H54 (cell line): Measurements from ENCODE around the gene SPDL1.
A peak's percentile ranks its signal among the peaks of the same experiment; 100 is the strongest.

Experiments
- DNase-seq: peaks from one replicate; pipeline ENCODE4 v3.0.0; 2011; ENCODE audit warnings: low spot score, mixed read lengths; ENCODE audit not compliant: insufficient read length
- FAIRE-seq: peaks from 3 replicates; lab custom pipeline; 2011; peaks lifted over from hg19 to GRCh38; lab: Jason Lieb, UNC
- POLR2A ChIP-seq: IDR thresholded peaks from 2 replicates; pipeline ENCODE4 v1.6.1; 2011; ENCODE audit warnings: low read depth, mild to moderate bottlenecking, low read length

SPDL1 gene, protein sequence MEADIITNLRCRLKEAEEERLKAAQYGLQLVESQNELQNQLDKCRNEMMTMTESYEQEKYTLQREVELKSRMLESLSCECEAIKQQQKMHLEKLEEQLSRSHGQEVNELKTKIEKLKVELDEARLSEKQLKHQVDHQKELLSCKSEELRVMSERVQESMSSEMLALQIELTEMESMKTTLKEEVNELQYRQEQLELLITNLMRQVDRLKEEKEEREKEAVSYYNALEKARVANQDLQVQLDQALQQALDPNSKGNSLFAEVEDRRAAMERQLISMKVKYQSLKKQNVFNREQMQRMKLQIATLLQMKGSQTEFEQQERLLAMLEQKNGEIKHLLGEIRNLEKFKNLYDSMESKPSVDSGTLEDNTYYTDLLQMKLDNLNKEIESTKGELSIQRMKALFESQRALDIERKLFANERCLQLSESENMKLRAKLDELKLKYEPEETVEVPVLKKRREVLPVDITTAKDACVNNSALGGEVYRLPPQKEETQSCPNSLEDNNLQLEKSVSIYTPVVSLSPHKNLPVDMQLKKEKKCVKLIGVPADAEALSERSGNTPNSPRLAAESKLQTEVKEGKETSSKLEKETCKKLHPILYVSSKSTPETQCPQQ

DNA sequence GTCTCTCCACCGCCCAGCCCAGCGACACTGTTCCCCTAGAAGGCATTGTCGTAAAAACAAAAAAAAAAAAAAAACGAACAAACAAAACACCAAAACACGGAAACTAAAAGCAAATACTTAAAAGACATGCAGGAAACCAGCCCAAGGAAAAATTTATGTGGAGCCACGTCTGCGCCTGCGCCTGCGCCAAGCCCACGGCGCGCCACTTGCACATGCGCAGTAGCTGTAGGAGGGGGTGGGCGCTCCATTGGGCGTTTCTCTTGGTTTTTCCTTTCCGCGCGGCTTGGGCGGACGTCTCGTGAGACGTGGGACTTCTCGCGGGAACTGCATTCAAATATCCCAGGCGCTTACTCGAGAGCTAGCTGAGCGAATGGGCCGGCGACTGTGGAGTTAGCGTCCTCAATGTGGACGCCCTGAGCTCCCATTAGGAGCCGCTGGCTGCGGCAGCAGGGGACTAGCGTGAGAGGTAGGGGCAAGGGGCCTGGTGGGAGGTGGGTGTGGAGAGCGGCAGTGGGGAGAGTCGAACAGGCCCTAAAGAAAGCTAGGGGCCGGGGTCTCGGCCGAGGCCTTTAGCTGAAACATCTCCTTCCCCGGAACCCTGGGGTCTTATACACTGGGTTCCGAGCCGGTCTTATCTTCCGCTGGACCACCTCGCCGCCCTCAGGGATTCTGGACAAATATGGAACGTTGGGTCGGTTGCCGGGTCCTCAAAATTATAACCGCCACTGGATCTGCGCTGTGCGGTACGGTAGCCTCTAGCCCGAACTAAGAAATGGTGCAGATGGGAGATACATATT is at the start of gene SPDL1:
Gene SPDL1, plus strand, starts transcription at position 350 of the 797 bp plus-strand sequence. CDS start 4,644 bp downstream, outside the sequence.
- DNase-seq (peak; percentile 50), FAIRE-seq (peak; percentile 52)
- TF ChIP-seq POLR2A: peak; percentile 92

- TF ChIP-seq POLR2A: no peak
- no peak for FAIRE-seq
- DNase-seq: no peak
These were observed 49.2 kb upstream of the SPDL1 start for GRCh38 chr5:169534311-169534880.

- no peak for FAIRE-seq
- no peak for TF ChIP-seq POLR2A
- DNase-seq: no peak
These were observed 48.6 kb upstream of the SPDL1 start for GRCh38 chr5:169534939-169535338.

- no peak for FAIRE-seq
- no peak for TF ChIP-seq POLR2A
These were observed 44.6 kb upstream of the SPDL1 start for GRCh38 chr5:169538944-169539343.

GRCh38 chr5:169542811-169543210 is 40.8 kb upstream of the SPDL1 start:
- DNase-seq: no peak
- TF ChIP-seq POLR2A: no peak

More at GRCh38 chr5:169538944-169539343, 44.6 kb upstream of the SPDL1 start:
- no peak for DNase-seq

DNA sequence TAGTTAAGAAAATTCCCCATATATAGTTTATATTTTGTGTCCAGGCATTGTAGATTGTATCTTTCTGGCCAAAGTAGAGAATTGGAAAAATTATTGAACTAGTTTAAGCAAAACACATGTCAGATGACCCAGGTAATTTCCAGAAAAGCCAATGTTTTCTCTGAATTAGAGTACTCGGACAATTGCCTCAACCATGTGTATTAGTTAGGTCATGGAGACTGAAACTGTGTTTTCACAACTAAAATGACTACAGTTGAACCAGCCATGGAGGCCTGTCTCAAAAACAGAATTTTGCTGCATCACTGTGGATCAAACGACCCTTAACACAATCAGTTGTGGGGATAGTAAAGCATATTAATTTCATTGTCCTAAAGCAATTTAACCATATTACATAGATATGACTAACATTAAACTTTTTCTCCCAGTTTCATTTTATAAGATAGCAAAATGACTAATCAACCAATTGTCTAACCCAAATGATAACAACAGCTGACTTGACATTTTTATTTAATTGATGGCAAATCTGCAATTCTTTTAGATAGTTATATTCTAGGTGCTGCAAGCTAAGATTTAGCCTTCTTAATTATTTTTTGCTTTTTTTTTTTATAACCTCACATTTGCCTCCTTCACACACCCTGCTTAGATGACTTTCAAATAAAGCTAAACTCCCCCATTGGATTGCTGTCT is 39.2 kb upstream of the SPDL1 start:
- FAIRE-seq (no peak), DNase-seq (no peak)
- no peak for TF ChIP-seq POLR2A

More at GRCh38 chr5:169542811-169543210, 40.8 kb upstream of the SPDL1 start:
- no peak for FAIRE-seq

- DNase-seq: peak; percentile 9
- peak; percentile 62 for FAIRE-seq
- TF ChIP-seq POLR2A: no peak
These were observed 37.8 kb upstream of the SPDL1 start for GRCh38 chr5:169545762-169546161.

DNA sequence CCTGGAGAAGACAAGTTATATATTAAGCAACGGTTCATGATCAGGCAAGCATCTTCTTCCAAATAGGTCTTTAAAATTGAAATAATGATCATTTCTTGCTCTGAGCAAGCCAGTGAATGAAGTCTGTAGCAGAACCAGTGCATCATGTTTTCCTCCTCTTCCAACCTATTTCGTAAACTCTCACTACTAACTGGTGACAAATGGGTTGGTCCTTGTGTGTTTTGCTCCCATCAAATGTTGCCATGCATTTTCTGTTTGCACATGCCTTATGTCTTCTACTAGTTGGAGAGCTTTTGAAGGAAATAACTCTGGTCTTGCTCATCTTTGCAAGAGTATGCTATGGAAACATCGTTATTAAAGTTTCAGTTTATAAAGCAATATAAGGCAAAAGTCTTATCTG is 37.2 kb upstream of the SPDL1 start:
- DNase-seq: no peak
- FAIRE-seq: no peak
- no peak for TF ChIP-seq POLR2A

- TF ChIP-seq POLR2A: no peak
- FAIRE-seq: no peak
- DNase-seq: no peak
These were observed 36.1 kb upstream of the SPDL1 start for GRCh38 chr5:169547508-169547907.

- no peak for TF ChIP-seq POLR2A
- peak; percentile 22 for DNase-seq
- peak; percentile 66 for FAIRE-seq
These were observed 35.3 kb upstream of the SPDL1 start for GRCh38 chr5:169548315-169548714.

GRCh38 chr5:169549453-169550100 is 34.0 kb upstream of the SPDL1 start:
- DNase-seq: no peak
- TF ChIP-seq POLR2A: no peak
- FAIRE-seq: no peak

- no peak for FAIRE-seq
These were observed 33.3 kb upstream of the SPDL1 start for GRCh38 chr5:169550227-169550626.

More at GRCh38 chr5:169550227-169550626, 33.3 kb upstream of the SPDL1 start:
- TF ChIP-seq POLR2A: no peak
- no peak for DNase-seq
